Endothelial cell of umbilical vein (primary cell): ENCODE data around the gene UBA52. TPM values are rescaled to one million over a fixed set of nuclear protein-coding genes. Genes with fewer than 3 reads are reported as not detected.

Experiments
- BruUV-seq: library from RNA; stranded (reverse); fragments of 400-500 nt; replicated peaks from 2 replicates; lab custom pipeline; 2021; lab: Mats Ljungman, UMichigan
- CTCF ChIA-PET: fragments of 300-600, 350-600 bp; sonication (Branson Sonifier 250); formaldehyde crosslinking; loops from one replicate; lab custom pipeline; 2021; ENCODE audit warnings: antibody characterized with exemption, inconsistent platforms; lab: Charles Lee
- POLR2A ChIA-PET: fragments of 300-600, 350-600 bp; sonication (Branson Sonifier 250); formaldehyde crosslinking; loops from one replicate; lab custom pipeline; 2021; ENCODE audit warnings: antibody characterized with exemption, inconsistent platforms; lab: Charles Lee
- DNase-seq: peaks from one replicate; pipeline ENCODE4 v3.0.0-alpha.2; 2011; ENCODE audit warnings: low read depth, low spot score
- FAIRE-seq: peaks from 2 replicates; lab custom pipeline; 2011; peaks lifted over from hg19 to GRCh38; lab: Jason Lieb, UNC
- H2AFZ ChIP-seq: 2 replicates; pipeline ENCODE4 v1.6.0; 2012; ENCODE audit warnings: low read depth, low read length, control low read depth, inconsistent platforms
- H3K27ac ChIP-seq: 2 replicates; pipeline ENCODE4 v1.5.1; 2011; ENCODE audit warnings: low read depth, mild to moderate bottlenecking, control low read depth, low read length, moderate library complexity; ENCODE audit not compliant: insufficient read depth
- H3K27me3 ChIP-seq, 2 experiments: 2 replicates each; pipeline versions ENCODE4 v1.6.0 to v1.6.1; 2011; ENCODE audit warnings: low read length in 2 of 2, mixed read lengths in 1 of 2; ENCODE audit not compliant: control insufficient read depth in 2 of 2, insufficient read depth in 2 of 2
- H3K36me3 ChIP-seq, 2 experiments: 2 replicates in 1 of 2; 3 replicates in 1 of 2; pipeline ENCODE4 v1.5.1; 2011; ENCODE audit warnings: low read length in 2 of 2, mild to moderate bottlenecking in 1 of 2, moderate library complexity in 1 of 2; ENCODE audit not compliant: control insufficient read depth in 2 of 2, insufficient read depth in 2 of 2; ENCODE audit errors: extremely low read depth in 1 of 2
- H3K4me1 ChIP-seq: 3 replicates; pipeline ENCODE4 v1.5.1; 2011; ENCODE audit warnings: mild to moderate bottlenecking, low read length; ENCODE audit not compliant: control insufficient read depth, insufficient read depth; ENCODE audit errors: extremely low read depth
- H3K4me2 ChIP-seq: 2 replicates; pipeline ENCODE4 v1.6.1; 2011; ENCODE audit warnings: low read length, control low read depth, mixed read lengths; ENCODE audit not compliant: insufficient read depth
- H3K4me3 ChIP-seq, 3 experiments: fragments of 200-600 bp in 1 of 3; sonication (generic), shearing (Covaris generic) in 1 of 3; replicated peaks in 1 of 3; 2 replicates each; pipeline ENCODE4 v1.5.1; 2011 to 2016; ENCODE audit warnings: control low read depth in 3 of 3, low read length in 3 of 3, mild to moderate bottlenecking in 2 of 3, inconsistent platforms in 1 of 3, low read depth in 1 of 3, moderate library complexity in 1 of 3; ENCODE audit not compliant: insufficient read depth in 1 of 3
- H3K79me2 ChIP-seq: 2 replicates; pipeline ENCODE4 v1.6.0; 2012; ENCODE audit warnings: low read length, inconsistent platforms; ENCODE audit not compliant: control insufficient read depth, insufficient read depth
- H3K9ac ChIP-seq: replicated peaks from 2 replicates; pipeline ENCODE3; 2011; ENCODE audit warnings: low read length, control low read depth; ENCODE audit not compliant: insufficient read depth; ENCODE audit errors: extremely low read depth
- H3K9me1 ChIP-seq: replicated peaks from 3 replicates; pipeline ENCODE4 v1.6.0; 2011; ENCODE audit warnings: mild to moderate bottlenecking, low read length; ENCODE audit not compliant: control insufficient read depth, insufficient read depth; ENCODE audit errors: extremely low read depth
- H3K9me3 ChIP-seq: replicated peaks from 2 replicates; pipeline ENCODE4 v1.5.1; 2012; ENCODE audit warnings: low read length, inconsistent platforms; ENCODE audit not compliant: control insufficient read depth, insufficient read depth
- H4K20me1 ChIP-seq: replicated peaks from 2 replicates; pipeline ENCODE3; 2011; ENCODE audit warnings: mild to moderate bottlenecking, low read length; ENCODE audit not compliant: control insufficient read depth, insufficient read depth; ENCODE audit errors: extremely low read depth
- CTCF ChIP-seq, 2 donors: IDR thresholded peaks; 1 replicate in 1 of 2; 2 replicates in 1 of 2; pipeline ENCODE4 v1.5.1; 2011; ENCODE audit warnings: low read length in 2 of 2, mild to moderate bottlenecking in 2 of 2, moderate library complexity in 2 of 2, control low read depth in 1 of 2, inconsistent platforms in 1 of 2, low read depth in 1 of 2; ENCODE audit not compliant: insufficient read depth in 1 of 2; ENCODE audit errors: extremely low read depth in 1 of 2
- EZH2 ChIP-seq: IDR thresholded peaks from 2 replicates; pipeline ENCODE4 v1.6.1; 2012; ENCODE audit warnings: borderline replicate concordance, low read depth, mild to moderate bottlenecking, moderate library complexity, low read length, inconsistent platforms; ENCODE audit not compliant: severe bottlenecking
- FOS ChIP-seq: IDR thresholded peaks from 2 replicates; pipeline ENCODE4 v1.6.1; 2011; ENCODE audit warnings: mild to moderate bottlenecking, low read length, moderate library complexity, borderline replicate concordance; ENCODE audit not compliant: insufficient read depth
- JUN ChIP-seq: IDR thresholded peaks from 2 replicates; pipeline ENCODE4 v1.6.1; 2011; ENCODE audit warnings: borderline replicate concordance, low read depth; ENCODE audit not compliant: insufficient read length, insufficient read depth
- MAX ChIP-seq: IDR thresholded peaks from 2 replicates; pipeline ENCODE4 v1.6.1; 2011; ENCODE audit not compliant: insufficient read depth, insufficient read length
- MYC ChIP-seq: IDR thresholded peaks from one replicate; pipeline ENCODE4 v1.6.1; 2011; ENCODE audit warnings: mild to moderate bottlenecking, low read depth, low read length
- POLR2A ChIP-seq: IDR thresholded peaks from 2 replicates; pipeline ENCODE4 v1.6.1; 2012; ENCODE audit warnings: low read depth, mild to moderate bottlenecking, control low read depth, low read length
- POLR2AphosphoS5 ChIP-seq: IDR thresholded peaks from 2 replicates; pipeline ENCODE4 v1.6.1; 2012; ENCODE audit warnings: low read depth, mild to moderate bottlenecking, control low read depth, low read length, moderate library complexity; ENCODE audit not compliant: insufficient read depth
- dilution Hi-C: fragments of 300-500 bp; cut with MboI; formaldehyde crosslinking; loops from one replicate; pipeline ENCODE4 v1.15.0; 2019; ENCODE audit warnings: low sequenced_read_pairs; ENCODE audit not compliant: extremely low pct_ligation_motif_present
- intact Hi-C: fragments of 100-400 bp; cut with micrococcal nuclease; formaldehyde crosslinking; loops from one replicate; pipeline ENCODE4 v1.10.0; 2022
- polyA plus RNA-seq, 4 experiments: library from polyadenylated mRNA; depleted of rRNA in 3 of 4; stranded (reverse) in 3 of 4; unstranded in 1 of 4; fragments of >200 nt; gene quantifications; 2 replicates each; pipeline versions ENCODE4 v1.2.1 to v1.2.3, GENCODE V29; 2011 to 2012; ENCODE audit warnings: missing spikeins in 1 of 4
- total RNA-seq: library from RNA; stranded (reverse); gene quantifications from 2 replicates; pipeline ENCODE4 v1.2.3, GENCODE V29; 2021

The UBA52 gene
- total and polyA plus RNA-seq, 2 donors (not counting 3 experiments of a cell fraction or from before 2014, with no cell fraction given): 1,221 to 3,506 TPM

- FAIRE-seq (no peak), DNase-seq (no peak)
- Histone ChIP-seq H3K4me1 (peaks cover 12% of the 10 kb centered on the region), H2AFZ (peak overlapping the region; percentile 3), H3K4me3 (peak overlapping the region; percentile 45 to 76 (median 61)), H3K9me3 (no peaks in the 10 kb centered on the region), H3K36me3 (peaks cover 3 to 20% of the 10 kb centered on the region in 2 experiments), H3K4me2 (peak overlapping the region; percentile 88), H3K79me2 (peaks cover 12% of the 10 kb centered on the region), H3K9ac (peak overlapping the region; percentile 48), H4K20me1 (no peaks in the 10 kb centered on the region), H3K9me1 (no peaks in the 10 kb centered on the region), H3K27ac (peak overlapping the region; percentile 12), H3K27me3 (no peaks in the 10 kb centered on the region)
- dilution Hi-C loops: no loop called here
- intact Hi-C loops: no loop called here
- no TSS peak for BruUV-seq
- ChIA-PET POLR2A (no interaction called here), CTCF (interaction anchor here (0.7 to 1.3 kb wide), 4 partner anchors 22 to 305 kb away, joined by 3 to 4 read pairs (median 3); no protein-coding TSS in a partner anchor)
- no peak for TF ChIP-seq FOS
- no peak for TF ChIP-seq JUN
These were observed 29.4 kb upstream of the UBA52 start for GRCh38 chr19:18541992-18542940.

GRCh38 chr19:18542941-18543813, 28.5 kb upstream of the UBA52 start, which contains the start of gene FKBP8:
TSS of gene FKBP8 (minus strand) at chr19:18543573. CDS start at chr19:18541970, 1,603 bp downstream.
- dilution Hi-C loops: no loop called here
- DNase-seq (peak; percentile 87), FAIRE-seq (peak; percentile 81)
- H3K79me2 ChIP-seq: peaks cover 12% of the 10 kb centered on the region
- H3K36me3 ChIP-seq: peaks cover 3 to 17% of the 10 kb centered on the region in 2 experiments
- peaks cover 12% of the 10 kb centered on the region for H3K4me1 ChIP-seq
- H3K9me1 ChIP-seq: no peaks in the 10 kb centered on the region
- H3K4me2 ChIP-seq: peak within 1 kb of the TSS; percentile 88
- no TSS peak for BruUV-seq
- TF ChIP-seq CTCF (IDR thresholded peaks at IDR 0.05; ENCODE audit: extremely low read depth in 1 of 2, insufficient read depth in 1 of 2, low read depth in 1 of 2, low read length in 2 of 2): no peak
- no peak for TF ChIP-seq POLR2AphosphoS5
- no peak for TF ChIP-seq EZH2
- TF ChIP-seq JUN: no peak
- TF ChIP-seq MYC: no peak
- TF ChIP-seq POLR2A: no peak
- no peak for TF ChIP-seq MAX
- TF ChIP-seq FOS: no peak
- peak within 1 kb of the TSS; percentile 74 for H2AFZ ChIP-seq
- ChIA-PET CTCF (interaction anchor here (1.2 to 1.3 kb wide), 3 partner anchors 15 to 304 kb away, joined by 3 to 4 read pairs (median 3); no protein-coding TSS in a partner anchor), POLR2A (no interaction called here)
- H4K20me1 ChIP-seq: no peaks in the 10 kb centered on the region
- H3K9ac ChIP-seq: peak within 1 kb of the TSS; percentile 67
- H3K27me3 ChIP-seq: no peaks in the 10 kb centered on the region
- peak within 1 kb of the TSS; percentile 61 to 85 (median 76) for H3K4me3 ChIP-seq
- H3K27ac ChIP-seq: peak within 1 kb of the TSS; percentile 12
- no peaks in the 10 kb centered on the region for H3K9me3 ChIP-seq
- intact Hi-C loops: loop anchor here (1.0 kb wide), 1 partner anchor 28 kb away; the partner anchor contains the start of gene UBA52
